Gastrocnemius medialis (tissue), 4 donors: Measurements from ENCODE around the gene PRPF4. TPM values are rescaled to one million over a fixed set of nuclear protein-coding genes. Genes with fewer than 3 reads are reported as not detected.

ENCODE experiments used
- ATAC-seq, 2 donors: fragments of 150-250 bp; one replicate each; pipeline ENCODE4 v1.9.1; 2016
- DNase-seq, 2 donors: peaks; one replicate each; pipeline ENCODE4 v3.0.0-alpha.2; 2019
- H3K27ac ChIP-seq, 4 donors: fragments of 200-600 bp; sonication (generic); 1 replicate in 1 of 4; 2 replicates in 3 of 4; pipeline ENCODE4 v1.5.1; 2016 to 2018; ENCODE audit warnings: mild to moderate bottlenecking in 2 of 4, moderate library complexity in 1 of 4
- H3K27me3 ChIP-seq, 3 donors: fragments of 200-600 bp; sonication (generic) in 2 of 3; 1 replicate in 1 of 3; 2 replicates in 2 of 3; pipeline versions ENCODE4 v1.5.1 to v1.6.0; 2016 to 2019; ENCODE audit warnings: mild to moderate bottlenecking in 1 of 3, moderate library complexity in 1 of 3
- H3K36me3 ChIP-seq, 2 donors: fragments of 200-600 bp; sonication (generic) in 1 of 2; one replicate each; pipeline ENCODE4 v1.5.1; 2017 to 2018
- H3K4me1 ChIP-seq, 2 donors: fragments of 200-600 bp; sonication (generic) in 1 of 2; one replicate each; pipeline ENCODE4 v1.5.1; 2016 to 2017; ENCODE audit warnings: mild to moderate bottlenecking in 2 of 2
- H3K4me3 ChIP-seq, 4 donors: fragments of 200-600 bp; sonication (generic) in 3 of 4; 1 replicate in 1 of 4; 2 replicates in 3 of 4; pipeline ENCODE4 v1.5.1; 2016 to 2019; ENCODE audit warnings: mild to moderate bottlenecking in 2 of 4
- H3K9me3 ChIP-seq, 3 donors: fragments of 200-600 bp; sonication (generic) in 2 of 3; 1 replicate in 1 of 3; 2 replicates in 2 of 3; pipeline ENCODE4 v1.5.1; 2016 to 2019
- CTCF ChIP-seq, 5 experiments: fragments of 450-650 bp in 3 of 5; fragments of 200-600 bp in 2 of 5; sonication (generic) in 2 of 5; IDR thresholded peaks in 4 of 5; conservative IDR thresholded peaks in 1 of 5; 1 replicate in 4 of 5; 2 replicates in 1 of 5; pipeline ENCODE4 v1.5.1; 2016 to 2019; ENCODE audit warnings: antibody characterized with exemption in 5 of 5, mild to moderate bottlenecking in 3 of 5, moderate library complexity in 3 of 5
- POLR2A ChIP-seq, 2 donors: fragments of 450-650 bp; IDR thresholded peaks; one replicate each; pipeline ENCODE4 v1.6.1; 2017; ENCODE audit warnings: antibody characterized with exemption in 2 of 2, mild to moderate bottlenecking in 2 of 2, moderate library complexity in 2 of 2
- in situ Hi-C, 4 donors: fragments of 200-750 bp; cut with MboI; loops; one replicate each; pipeline versions ENCODE4 v1.15.0 to v1.8.0; 2017; ENCODE audit warnings: low sequenced_read_pairs in 4 of 4
- intact Hi-C: fragments of 100-400 bp; cut with DNase I; formaldehyde crosslinking; loops from one replicate; pipeline ENCODE4 v1.15.1; 2023; ENCODE audit warnings: low total_unique reads
- total RNA-seq, 4 donors: library from RNA; depleted of rRNA; stranded (reverse); fragments of >200 nt; gene quantifications; one replicate each; pipeline versions ENCODE4 v1.1.0 to v1.2.3, GENCODE V29; 2016

Gene PRPF4
- total RNA-seq, 4 donors from 2014 or later: 14.0 to 19.6 (median 16.4) TPM

DNA sequence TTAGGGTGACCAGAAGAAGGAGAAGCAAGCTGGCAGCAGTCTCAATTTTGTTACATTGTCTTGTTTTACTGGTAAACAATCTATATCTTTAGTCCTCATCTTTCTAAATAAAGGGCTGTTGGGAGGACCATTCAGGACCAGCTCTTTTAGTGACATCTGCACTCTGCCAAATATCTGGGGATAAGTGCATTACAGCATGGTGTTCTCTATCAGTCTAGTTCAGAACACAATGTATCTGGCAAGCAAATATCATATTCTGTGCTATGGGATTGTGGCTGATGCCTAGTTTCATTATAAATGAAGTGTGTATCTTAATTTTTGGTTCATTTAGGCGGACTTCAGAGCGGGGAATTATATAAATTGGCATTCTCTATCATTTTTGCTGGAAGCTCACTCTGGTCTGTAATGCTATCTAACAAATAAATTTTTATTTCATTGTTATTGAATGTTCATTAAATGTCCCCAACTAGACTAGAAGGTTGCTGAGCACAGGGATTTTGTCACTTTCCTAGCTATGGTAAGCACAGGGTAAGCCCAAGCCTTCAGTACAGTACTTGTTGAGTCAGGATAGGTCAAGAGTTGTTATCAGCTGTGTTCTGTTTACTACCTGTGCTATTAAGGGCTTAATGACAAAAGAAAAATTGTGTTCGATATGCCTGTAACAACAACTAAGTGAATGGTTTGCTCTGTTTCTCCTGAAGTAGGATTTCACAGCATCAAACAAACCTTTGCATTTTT lies 52.8 kb downstream of the PRPF4 start:
- in situ Hi-C loops: no loop called here
- Histone ChIP-seq H3K27me3 (no peaks in the 10 kb centered on the region), H3K9me3 (no peaks in the 10 kb centered on the region), H3K4me3 (no peak overlapping the region), H3K27ac (no peak overlapping the region), H3K36me3 (no peaks in the 10 kb centered on the region), H3K4me1 (no peaks in the 10 kb centered on the region)
- no peak for DNase-seq
- intact Hi-C loops: no loop called here
- ATAC-seq: no peak
- no peak for TF ChIP-seq POLR2A (IDR thresholded peaks at IDR 0.05)
- TF ChIP-seq CTCF (IDR thresholded peaks at IDR 0.05 in 4 of 5, conservative IDR thresholded peaks at IDR 0.05 in 1 of 5): no peak

DNA sequence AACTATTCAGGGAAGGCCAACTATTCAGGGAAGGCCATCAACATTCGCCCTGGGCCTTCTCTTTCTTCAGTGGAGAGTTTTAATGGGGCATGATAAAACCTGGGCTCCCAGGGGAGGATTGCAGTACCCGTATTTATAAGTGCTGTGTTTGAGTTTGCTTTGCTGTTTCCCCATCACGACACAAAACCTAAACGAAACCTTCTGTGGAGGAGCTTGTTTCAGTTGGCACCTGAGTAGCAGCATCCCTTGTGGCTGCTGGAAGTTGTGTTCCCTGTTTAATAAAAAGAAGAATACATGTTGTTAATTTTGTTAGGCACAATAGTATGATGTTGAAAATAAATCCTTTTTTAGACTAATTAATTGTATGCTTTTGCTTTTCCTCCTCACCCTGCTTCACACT lies 56.3 kb downstream of the PRPF4 start:
- in situ Hi-C loops (loop anchor here in 1 of 4 donors (10.0 kb wide), 1 partner anchor 63 kb away; no protein-coding TSS in a partner anchor), intact Hi-C loops (no loop called here)
- DNase-seq: no peak
- no peak for ATAC-seq
- H3K36me3 ChIP-seq: no peaks in the 10 kb centered on the region
- H3K9me3 ChIP-seq: no peaks in the 10 kb centered on the region
- H3K4me1 ChIP-seq: no peaks in the 10 kb centered on the region
- TF ChIP-seq CTCF (IDR thresholded peaks at IDR 0.05 in 4 of 5, conservative IDR thresholded peaks at IDR 0.05 in 1 of 5) (no peak), POLR2A (IDR thresholded peaks at IDR 0.05) (no peak)
- H3K4me3 ChIP-seq: no peak overlapping the region
- no peaks in the 10 kb centered on the region for H3K27me3 ChIP-seq
- H3K27ac ChIP-seq: no peak overlapping the region

DNA sequence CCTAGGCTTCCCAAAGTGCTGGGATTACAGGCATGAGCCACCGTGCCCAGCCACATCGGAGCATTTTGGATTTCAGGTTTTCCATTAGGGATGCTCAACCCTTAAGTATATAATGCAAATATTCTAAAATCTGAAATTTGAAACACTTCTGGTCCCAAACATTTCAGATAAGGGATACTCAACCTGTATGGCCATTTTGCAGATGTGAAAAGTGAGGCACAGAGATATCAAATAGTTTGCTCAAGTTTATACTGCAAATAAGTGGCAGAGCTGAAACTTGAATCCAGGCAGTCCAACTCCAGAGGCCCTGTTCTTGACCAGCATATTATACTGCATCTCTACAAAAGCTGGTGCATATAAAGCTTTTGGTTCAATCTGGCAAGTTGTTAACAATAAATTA lies 62.3 kb downstream of the PRPF4 start:
- no peak for ATAC-seq
- Histone ChIP-seq H3K4me3 (no peak overlapping the region), H3K27me3 (no peaks in the 10 kb centered on the region), H3K4me1 (peaks cover 9 to 13% of the 10 kb centered on the region in 2 donors), H3K9me3 (no peaks in the 10 kb centered on the region), H3K36me3 (no peaks in the 10 kb centered on the region), H3K27ac (no peak overlapping the region)
- no peak for DNase-seq
- in situ Hi-C loops: loop anchor here in 1 of 4 donors (10.0 kb wide), 1 partner anchor 57 kb away; no protein-coding TSS in a partner anchor
- intact Hi-C loops: no loop called here
- TF ChIP-seq CTCF (IDR thresholded peaks at IDR 0.05 in 4 of 5, conservative IDR thresholded peaks at IDR 0.05 in 1 of 5): no peak
- TF ChIP-seq POLR2A (IDR thresholded peaks at IDR 0.05): no peak

DNA sequence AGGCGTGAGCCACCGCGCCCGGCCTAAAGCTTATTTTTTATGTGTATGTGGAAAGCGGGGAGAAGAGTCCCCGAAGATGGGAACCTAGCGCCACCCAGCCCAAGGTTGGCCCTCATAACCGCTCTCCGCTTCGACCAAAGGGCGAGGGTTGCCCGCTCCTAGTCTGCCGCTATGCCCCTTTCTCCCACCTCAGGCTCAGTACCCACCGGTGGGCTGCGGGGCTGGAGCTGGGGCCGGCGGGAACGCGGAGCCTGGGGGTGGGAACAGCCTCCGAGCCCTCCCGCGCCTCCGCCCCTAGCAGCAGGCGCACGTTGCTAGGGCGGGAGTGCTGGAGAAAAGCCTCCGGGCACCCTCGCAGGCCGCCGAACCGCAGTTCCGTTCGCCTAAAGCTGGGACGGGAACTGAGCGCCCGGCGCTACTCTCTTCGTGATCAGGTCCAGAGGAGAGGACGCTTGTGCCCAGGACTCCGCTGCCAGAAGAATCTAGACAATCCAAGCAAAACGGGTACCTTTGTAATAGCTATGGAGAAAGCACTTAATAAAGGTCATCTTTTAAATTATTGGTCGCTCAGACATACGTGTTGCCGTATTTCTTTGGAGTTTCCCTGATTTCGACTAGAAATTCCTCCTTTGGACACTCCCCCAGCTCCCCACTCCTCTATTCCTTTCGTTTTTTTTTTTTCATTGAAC lies 64.7 kb downstream of the PRPF4 start, which contains the start of gene WDR31:
Gene WDR31 (minus strand): TSS at position 265 of the 689 bp plus-strand sequence. CDS start 8,253 bp downstream, outside the sequence.
- ATAC-seq: peak; percentile 95 to 97
- Histone ChIP-seq H3K27me3 (no peaks in the 10 kb centered on the region), H3K4me3 (peak within 1 kb of the TSS; percentile 67 to 96 (median 87)), H3K36me3 (no peaks in the 10 kb centered on the region), H3K27ac (peak within 1 kb of the TSS; percentile 60 to 77 (median 70)), H3K9me3 (no peaks in the 10 kb centered on the region), H3K4me1 (peaks cover 9 to 20% of the 10 kb centered on the region in 2 donors)
- peak; percentile 68 to 76 for DNase-seq
- no peak for TF ChIP-seq CTCF (IDR thresholded peaks at IDR 0.05 in 4 of 5, conservative IDR thresholded peaks at IDR 0.05 in 1 of 5)
- TF ChIP-seq POLR2A (IDR thresholded peaks at IDR 0.05): peak in 1 of 2 donors; percentile 26
- in situ Hi-C loops (no loop called here), intact Hi-C loops (loop anchor here (1.0 to 10.0 kb wide), 3 partner anchors 62 to 285 kb away; partner anchors contain the start of genes ALAD, CDC26, PRPF4 and ZFP37)
